ENCODE measurements around the gene SPATS2L.

DNA sequence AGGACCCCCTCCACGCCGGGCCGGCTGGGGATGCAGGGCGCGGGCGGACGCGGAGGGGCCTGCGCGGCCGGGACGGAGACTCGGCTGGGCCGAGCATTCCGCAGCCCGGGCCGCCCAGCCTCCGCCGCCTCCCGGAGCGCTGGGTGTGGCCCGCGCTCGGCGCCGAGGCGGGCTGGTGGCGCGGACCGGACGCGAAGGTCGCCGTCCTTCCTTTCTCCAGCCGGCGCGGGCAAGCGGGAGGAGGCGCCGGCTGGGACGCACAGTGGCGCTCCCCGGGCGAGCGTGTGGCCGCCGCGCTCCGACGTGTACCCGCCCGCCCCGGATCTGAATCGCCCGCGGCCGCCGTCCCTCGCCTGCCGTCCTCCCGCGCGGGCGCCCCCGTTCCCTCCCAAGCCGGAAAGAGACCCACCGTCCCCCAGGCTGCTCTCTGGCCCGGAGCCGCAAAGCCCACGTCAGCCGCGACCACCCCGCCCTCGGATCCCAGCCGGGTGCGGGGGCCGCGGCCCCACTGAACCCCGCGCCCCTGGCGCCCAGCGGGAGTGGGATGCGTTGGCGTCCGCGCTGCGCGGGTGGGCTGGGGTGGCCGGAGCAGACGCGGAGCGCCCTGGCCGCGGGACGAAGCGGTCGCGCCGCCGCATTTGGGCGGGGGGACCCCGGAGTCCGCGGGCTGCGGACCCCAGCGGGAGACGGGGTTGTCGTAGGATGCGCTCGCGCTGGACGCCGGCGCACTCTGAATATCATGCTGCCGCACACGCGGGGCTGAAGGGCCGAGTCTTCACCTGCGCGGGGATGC lies 634 bp downstream of the SPATS2L start:
- TF ChIP-seq, protein P1, sequence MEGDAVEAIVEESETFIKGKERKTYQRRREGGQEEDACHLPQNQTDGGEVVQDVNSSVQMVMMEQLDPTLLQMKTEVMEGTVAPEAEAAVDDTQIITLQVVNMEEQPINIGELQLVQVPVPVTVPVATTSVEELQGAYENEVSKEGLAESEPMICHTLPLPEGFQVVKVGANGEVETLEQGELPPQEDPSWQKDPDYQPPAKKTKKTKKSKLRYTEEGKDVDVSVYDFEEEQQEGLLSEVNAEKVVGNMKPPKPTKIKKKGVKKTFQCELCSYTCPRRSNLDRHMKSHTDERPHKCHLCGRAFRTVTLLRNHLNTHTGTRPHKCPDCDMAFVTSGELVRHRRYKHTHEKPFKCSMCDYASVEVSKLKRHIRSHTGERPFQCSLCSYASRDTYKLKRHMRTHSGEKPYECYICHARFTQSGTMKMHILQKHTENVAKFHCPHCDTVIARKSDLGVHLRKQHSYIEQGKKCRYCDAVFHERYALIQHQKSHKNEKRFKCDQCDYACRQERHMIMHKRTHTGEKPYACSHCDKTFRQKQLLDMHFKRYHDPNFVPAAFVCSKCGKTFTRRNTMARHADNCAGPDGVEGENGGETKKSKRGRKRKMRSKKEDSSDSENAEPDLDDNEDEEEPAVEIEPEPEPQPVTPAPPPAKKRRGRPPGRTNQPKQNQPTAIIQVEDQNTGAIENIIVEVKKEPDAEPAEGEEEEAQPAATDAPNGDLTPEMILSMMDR (IDR thresholded peaks at IDR 0.05; ENCODE audit: low read depth, low read length, poor library complexity, severe bottlenecking), result no peak
- TF ChIP-seq EZH2phosphoT487 (IDR thresholded peaks at IDR 0.05; ENCODE audit: borderline replicate concordance, low read length), result no peak
